HG02763 (cell line): Measurements from ENCODE around the gene RAPGEF1.
A peak's percentile ranks its signal among the peaks of the same experiment; 100 is the strongest.

ENCODE experiments used
- ATAC-seq: cut with Tn5 transposase; IDR thresholded peaks from one replicate; pipeline ENCODE4 v1.9.1; 2021; ENCODE audit warnings: mild to moderate bottlenecking, moderate library complexity; ENCODE audit not compliant: unreplicated experiment

RAPGEF1 gene

GRCh38 chr9:131752231-131752884, 12.5 kb upstream of the RAPGEF1 start:
- no peak for ATAC-seq

GRCh38 chr9:131748411-131748955, 8.6 kb upstream of the RAPGEF1 start:
- ATAC-seq = no peak

GRCh38 chr9:131747352-131747751, 7.5 kb upstream of the RAPGEF1 start:
- no peak for ATAC-seq

GRCh38 chr9:131745610-131746009, 5.7 kb upstream of the RAPGEF1 start:
- ATAC-seq = no peak

- ATAC-seq = no peak
Measured at GRCh38 chr9:131744720-131745201, 4.9 kb upstream of the RAPGEF1 start.

- ATAC-seq = no peak
Measured at GRCh38 chr9:131744171-131744719, 4.4 kb upstream of the RAPGEF1 start.

GRCh38 chr9:131743501-131743900, 3.6 kb upstream of the RAPGEF1 start:
- no peak for ATAC-seq

- no peak for ATAC-seq
Measured at GRCh38 chr9:131743096-131743495, 3.2 kb upstream of the RAPGEF1 start.

- ATAC-seq = no peak
Measured at GRCh38 chr9:131740898-131741297, 1.0 kb upstream of the RAPGEF1 start.

GRCh38 chr9:131739133-131739958, 530 bp downstream of the RAPGEF1 start:
- peak; percentile 45 for ATAC-seq

GRCh38 chr9:131738293-131739132, 1.4 kb downstream of the RAPGEF1 start:
- no peak for ATAC-seq

GRCh38 chr9:131737426-131737825, 2.5 kb downstream of the RAPGEF1 start:
- no peak for ATAC-seq

GRCh38 chr9:131736431-131736830, 3.4 kb downstream of the RAPGEF1 start:
- no peak for ATAC-seq

- ATAC-seq = no peak
Measured at GRCh38 chr9:131735238-131736128, 4.4 kb downstream of the RAPGEF1 start.

GRCh38 chr9:131734781-131735180, 5.1 kb downstream of the RAPGEF1 start:
- ATAC-seq = no peak

GRCh38 chr9:131734165-131734610, 5.7 kb downstream of the RAPGEF1 start:
- ATAC-seq = no peak

GRCh38 chr9:131733541-131734061, 6.3 kb downstream of the RAPGEF1 start:
- no peak for ATAC-seq

GRCh38 chr9:131732636-131733289, 7.1 kb downstream of the RAPGEF1 start:
- no peak for ATAC-seq

GRCh38 chr9:131732061-131732526, 7.8 kb downstream of the RAPGEF1 start:
- no peak for ATAC-seq
